SU-DHL-6 (cell line): ENCODE measurements around the gene SDK1.

ENCODE experiments used
- H2AFZ ChIP-seq: fragments of 200-600 bp; sonication (generic); 2 replicates; pipeline ENCODE4 v1.6.1; 2014; ENCODE audit warnings: low read depth, mild to moderate bottlenecking, moderate library complexity, mixed read lengths, antibody characterized with exemption, low read length; ENCODE audit not compliant: severe bottlenecking
- H3F3A ChIP-seq: fragments of 200-600 bp; shearing (Covaris generic); 2 replicates; pipeline ENCODE4 v1.6.0; 2016; ENCODE audit warnings: antibody characterized with exemption, mild to moderate bottlenecking; ENCODE audit not compliant: insufficient read depth
- H3K27ac ChIP-seq: fragments of 200-600 bp; sonication (generic); 2 replicates; pipeline ENCODE4 v1.5.1; 2016; ENCODE audit warnings: low read depth, mild to moderate bottlenecking, low read length, moderate library complexity, mixed read lengths
- H3K27me3 ChIP-seq: fragments of 200-600 bp; sonication (generic), shearing (Covaris generic); 2 replicates; pipeline ENCODE4 v1.6.0; 2014; ENCODE audit warnings: mild to moderate bottlenecking, low read length
- H3K36me3 ChIP-seq: fragments of 200-600 bp; sonication (generic); 2 replicates; pipeline ENCODE4 v1.6.1; 2014; ENCODE audit warnings: mild to moderate bottlenecking, low read length, mixed read lengths
- H3K4me2 ChIP-seq: fragments of 300-600, 200-600 bp; shearing (Covaris generic), sonication (generic); 2 replicates; pipeline ENCODE4 v1.6.0; 2014; ENCODE audit warnings: low read length, low read depth, mild to moderate bottlenecking; ENCODE audit not compliant: poor library complexity, severe bottlenecking
- H3K4me3 ChIP-seq: fragments of 200-600 bp; sonication (generic); 2 replicates; pipeline ENCODE4 v1.5.1; 2014; ENCODE audit warnings: antibody characterized with exemption, low read length, mild to moderate bottlenecking, mixed read lengths; ENCODE audit not compliant: insufficient read depth, poor library complexity, severe bottlenecking
- H3K79me2 ChIP-seq: fragments of 200-600 bp; sonication (generic); 2 replicates; pipeline ENCODE4 v1.6.1; 2014; ENCODE audit warnings: mild to moderate bottlenecking, low read length, moderate library complexity; ENCODE audit not compliant: insufficient read depth
- H3K9ac ChIP-seq: fragments of 200-600 bp; sonication (generic); 2 replicates; pipeline ENCODE4 v1.7.0; 2014; ENCODE audit warnings: mild to moderate bottlenecking, low read length
- H3K9me2 ChIP-seq: fragments of 200-600 bp; sonication (generic); replicated peaks from 2 replicates; pipeline ENCODE4 v1.6.1; 2014; ENCODE audit warnings: low read length; ENCODE audit not compliant: insufficient read depth
- H3K9me3 ChIP-seq: fragments of 200-600 bp; sonication (generic); 2 replicates; pipeline ENCODE4 v1.6.1; 2014; ENCODE audit warnings: low read length, mixed read lengths; ENCODE audit not compliant: insufficient read depth
- H4K20me1 ChIP-seq: fragments of 200-600 bp; sonication (generic); 2 replicates; pipeline ENCODE4 v1.6.1; 2014; ENCODE audit warnings: low read depth, mild to moderate bottlenecking, antibody characterized with exemption, low read length, moderate library complexity, mixed read lengths
- CTCF ChIP-seq: fragments of 200-600 bp; sonication (generic); IDR thresholded peaks from one replicate; pipeline ENCODE4 v1.5.1; 2017; ENCODE audit warnings: antibody characterized with exemption, mild to moderate bottlenecking, low read length, moderate library complexity; ENCODE audit not compliant: insufficient read depth, poor library complexity, severe bottlenecking
- EZH2phosphoT487 ChIP-seq: fragments of 200-600 bp; sonication (generic), shearing (Covaris generic); conservative IDR thresholded peaks from 2 replicates; pipeline ENCODE4 v1.6.1; 2018; ENCODE audit warnings: mild to moderate bottlenecking, antibody characterized with exemption, low read length, moderate library complexity, mixed read lengths

SDK1 gene

DNA sequence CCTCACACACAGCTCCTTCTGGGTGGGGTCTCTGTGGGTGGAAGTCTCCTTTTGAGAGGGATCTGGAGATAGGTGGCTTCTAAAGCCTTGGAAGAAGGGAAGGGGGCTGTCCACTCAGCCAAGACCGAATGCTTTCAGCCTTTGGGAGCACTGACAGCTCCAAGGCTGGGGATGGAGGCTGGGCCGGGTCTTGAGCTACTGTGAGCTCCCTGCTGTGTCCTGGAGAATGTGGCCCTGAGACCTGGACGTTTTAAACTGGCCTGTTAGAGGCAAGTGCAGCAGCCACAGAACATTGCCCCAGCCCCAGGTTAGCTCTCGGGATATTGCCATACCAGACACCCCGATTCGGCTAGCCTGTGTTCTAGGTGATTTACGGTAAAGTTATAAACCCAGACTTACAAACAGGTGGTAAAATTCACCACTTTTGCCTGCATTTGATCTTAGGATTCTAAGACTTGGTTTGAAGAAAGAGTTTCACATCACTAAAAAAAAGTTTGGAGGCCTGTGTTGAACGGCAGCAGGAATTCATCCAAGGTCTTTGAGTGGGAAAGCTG lies 832.5 kb downstream of the SDK1 start:
- Histone ChIP-seq H2AFZ (no peak overlapping the region), H3K27me3 (no peaks in the 10 kb centered on the region), H3F3A (no peaks in the 10 kb centered on the region), H3K79me2 (no peaks in the 10 kb centered on the region), H4K20me1 (no peaks in the 10 kb centered on the region), H3K4me3 (no peak overlapping the region), H3K9ac (no peak overlapping the region), H3K9me3 (no peaks in the 10 kb centered on the region), H3K36me3 (no peaks in the 10 kb centered on the region), H3K4me2 (no peak overlapping the region), H3K9me2 (no peaks in the 10 kb centered on the region), H3K27ac (no peak overlapping the region)
- TF ChIP-seq CTCF, result no peak
- TF ChIP-seq EZH2phosphoT487, result no peak

GRCh38 chr7:4134204-4134603 lies 833.2 kb downstream of the SDK1 start:
- Histone ChIP-seq H3K4me3 (no peak overlapping the region), H3K9me2 (no peaks in the 10 kb centered on the region), H4K20me1 (no peaks in the 10 kb centered on the region), H3F3A (no peaks in the 10 kb centered on the region), H3K9me3 (no peaks in the 10 kb centered on the region), H2AFZ (no peak overlapping the region), H3K4me2 (no peak overlapping the region), H3K27ac (no peak overlapping the region), H3K27me3 (no peaks in the 10 kb centered on the region), H3K36me3 (no peaks in the 10 kb centered on the region), H3K9ac (no peak overlapping the region), H3K79me2 (no peaks in the 10 kb centered on the region)
- TF ChIP-seq EZH2phosphoT487 (no peak), CTCF (no peak)

- no peaks in the 10 kb centered on the region for H3K27me3 ChIP-seq
- H3K4me3 ChIP-seq, result no peak overlapping the region
- no peaks in the 10 kb centered on the region for H3K36me3 ChIP-seq
- H2AFZ ChIP-seq, result no peak overlapping the region
- H3K27ac ChIP-seq, result no peak overlapping the region
- H3K9ac ChIP-seq, result no peak overlapping the region
- no peaks in the 10 kb centered on the region for H3K9me2 ChIP-seq
- no peak overlapping the region for H3K4me2 ChIP-seq
- H3K79me2 ChIP-seq, result no peaks in the 10 kb centered on the region
- TF ChIP-seq EZH2phosphoT487, result no peak
- TF ChIP-seq CTCF, result no peak
- no peaks in the 10 kb centered on the region for H3K9me3 ChIP-seq
- H3F3A ChIP-seq, result no peaks in the 10 kb centered on the region
- H4K20me1 ChIP-seq, result no peaks in the 10 kb centered on the region
Measured at GRCh38 chr7:4134631-4135030, 833.6 kb downstream of the SDK1 start.
